Psoas muscle (tissue), 8 donors: Measurements from ENCODE around the gene ZP4. TPM values are rescaled to one million over a fixed set of nuclear protein-coding genes. Genes with fewer than 3 reads are reported as not detected.

Experiments used
- ATAC-seq, 4 donors: fragments of 200-7000 bp; cut with Tn5 transposase; one replicate each; pipeline ENCODE4 v1.9.1; 2020; ENCODE audit warnings: moderate library complexity in 3 of 4, mild to moderate bottlenecking in 2 of 4
- DNase-seq, 2 donors: peaks; one replicate each; pipeline ENCODE4 v3.0.0-alpha.2; 2020
- H3K27ac ChIP-seq: fragments of 200-600 bp; one replicate; pipeline ENCODE4 v1.8.0; 2022
- H3K27me3 ChIP-seq, 3 donors: fragments of 200-600 bp in 1 of 3; one replicate each; pipeline versions ENCODE4 v1.6.1 to v1.8.0; 2013 to 2022; ENCODE audit warnings: low read length in 2 of 3, mild to moderate bottlenecking in 2 of 3, moderate library complexity in 1 of 3; ENCODE audit not compliant: insufficient read depth in 3 of 3
- H3K36me3 ChIP-seq, 2 donors: fragments of 200-600 bp in 1 of 2; one replicate each; pipeline versions ENCODE4 v1.6.1 to v1.8.0; 2013 to 2022; ENCODE audit warnings: low read depth in 1 of 2, mild to moderate bottlenecking in 1 of 2, moderate library complexity in 1 of 2; ENCODE audit not compliant: insufficient read depth in 1 of 2
- H3K4me1 ChIP-seq: fragments of 200-600 bp; one replicate; pipeline ENCODE4 v1.8.0; 2022
- H3K4me3 ChIP-seq: fragments of 200-600 bp; one replicate; pipeline ENCODE4 v1.8.0; 2022; ENCODE audit warnings: mild to moderate bottlenecking
- H3K9me3 ChIP-seq: fragments of 200-600 bp; one replicate; pipeline ENCODE4 v1.8.0; 2022
- WGBS, 3 donors: extraction: QIAGEN DNeasy Blood & Tissue Kit; methylation state at CpG; one replicate each; pipeline versions ENCODE4 v1.1.6 to v1.1.7; 2013; 5-methylcytosine and 5-hydroxymethylcytosine counted together
- intact Hi-C, 2 donors: fragments of 100-400 bp; cut with DNase I; formaldehyde crosslinking; loops; one replicate each; pipeline versions ENCODE4 v1.11.0 to v1.14.2; 2022
- polyA plus RNA-seq, 3 donors: library from polyadenylated mRNA; stranded (reverse); fragments of 200-250 nt; gene quantifications; one replicate each; pipeline ENCODE4 v1.2.3, GENCODE V29; 2013
- total RNA-seq, 4 donors: library from RNA; stranded (reverse); fragmentation: NEBNext Ultra II Directional in 2 of 4; extraction: Animal tissue kit (Norgen Biotek cat#: 25700) in 2 of 4; gene quantifications; one replicate each; pipeline versions ENCODE4 v1.2.1 to v1.2.4, GENCODE V29; 2021 to 2023
- TF ChIP-seq, protein P1 (sequence below): fragments of 200-600 bp; IDR thresholded peaks from one replicate; pipeline ENCODE4 v1.8.0; 2022; ENCODE audit warnings: antibody characterized with exemption
- donor health status: healthy with polysubstance abuse.
- donor health status: DM: no; HTN: no; CAD: no; lungs with moderate emphysema.
- donor health status: Bipolar disorder and iron deficiency.
- donor health status: healthy.
- donor health status: DM: yes; HTN: yes; CAD: no.
- donor health status: DM: no; HTN: no; CAD: no.
- donor health status: DM: no; HTN: no; CAD: no.
- donor health status: DM: yes; HTN: yes; CAD: no.

ZP4 gene
- total and polyA plus RNA-seq, 7 donors = not detected

GRCh38 chr1:237890416-237890815, 306 bp downstream of the ZP4 start:
- TF ChIP-seq, protein P1, sequence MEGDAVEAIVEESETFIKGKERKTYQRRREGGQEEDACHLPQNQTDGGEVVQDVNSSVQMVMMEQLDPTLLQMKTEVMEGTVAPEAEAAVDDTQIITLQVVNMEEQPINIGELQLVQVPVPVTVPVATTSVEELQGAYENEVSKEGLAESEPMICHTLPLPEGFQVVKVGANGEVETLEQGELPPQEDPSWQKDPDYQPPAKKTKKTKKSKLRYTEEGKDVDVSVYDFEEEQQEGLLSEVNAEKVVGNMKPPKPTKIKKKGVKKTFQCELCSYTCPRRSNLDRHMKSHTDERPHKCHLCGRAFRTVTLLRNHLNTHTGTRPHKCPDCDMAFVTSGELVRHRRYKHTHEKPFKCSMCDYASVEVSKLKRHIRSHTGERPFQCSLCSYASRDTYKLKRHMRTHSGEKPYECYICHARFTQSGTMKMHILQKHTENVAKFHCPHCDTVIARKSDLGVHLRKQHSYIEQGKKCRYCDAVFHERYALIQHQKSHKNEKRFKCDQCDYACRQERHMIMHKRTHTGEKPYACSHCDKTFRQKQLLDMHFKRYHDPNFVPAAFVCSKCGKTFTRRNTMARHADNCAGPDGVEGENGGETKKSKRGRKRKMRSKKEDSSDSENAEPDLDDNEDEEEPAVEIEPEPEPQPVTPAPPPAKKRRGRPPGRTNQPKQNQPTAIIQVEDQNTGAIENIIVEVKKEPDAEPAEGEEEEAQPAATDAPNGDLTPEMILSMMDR = no peak
- no peak overlapping the region for H3K4me3 ChIP-seq
- H3K4me1 ChIP-seq = no peaks in the 10 kb centered on the region
- no peaks in the 10 kb centered on the region for H3K27me3 ChIP-seq
- intact Hi-C loops = no loop called here
- H3K27ac ChIP-seq = no peak overlapping the region
- H3K9me3 ChIP-seq = no peaks in the 10 kb centered on the region
- 69 to 76% (median 72%) methylated on average over 7 of the region's 7 CpGs for WGBS, 3 donors
- H3K36me3 ChIP-seq = no peaks in the 10 kb centered on the region
- ATAC-seq (no peak), DNase-seq (no peak)

- no peaks in the 10 kb centered on the region for H3K36me3 ChIP-seq
- H3K4me3 ChIP-seq = no peak overlapping the region
- WGBS, 3 donors = 82 to 84% (median 82%) methylated on average over 4 of the region's 4 CpGs
- intact Hi-C loops = no loop called here
- DNase-seq (no peak), ATAC-seq (no peak)
- no peak overlapping the region for H3K27ac ChIP-seq
- H3K27me3 ChIP-seq = no peaks in the 10 kb centered on the region
- no peaks in the 10 kb centered on the region for H3K4me1 ChIP-seq
- TF ChIP-seq, protein P1 = no peak
- H3K9me3 ChIP-seq = no peaks in the 10 kb centered on the region
These were observed 2.6 kb downstream of the ZP4 start for GRCh38 chr1:237888143-237888542.

DNA sequence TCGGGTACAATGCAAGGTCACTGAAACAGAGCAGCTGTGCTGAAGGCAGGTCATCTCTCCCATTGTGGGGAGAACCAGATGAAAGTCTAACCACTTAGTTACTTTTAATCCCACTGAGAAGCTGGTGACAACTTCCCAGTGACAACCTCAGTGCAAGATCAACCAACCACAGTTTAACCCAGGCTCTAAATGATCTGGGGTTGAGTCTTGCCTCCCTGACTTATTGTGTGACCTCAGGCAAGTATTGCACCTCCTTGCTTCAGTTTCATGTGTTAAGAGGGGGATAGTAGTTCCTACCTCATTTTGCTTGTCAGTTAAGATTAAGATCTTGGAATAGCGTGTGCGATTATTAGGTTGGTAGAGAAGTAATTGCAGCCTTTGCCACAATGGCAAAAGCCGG, 3.2 kb downstream of the ZP4 start:
- ATAC-seq (no peak), DNase-seq (no peak)
- H3K4me1 ChIP-seq = no peaks in the 10 kb centered on the region
- intact Hi-C loops = no loop called here
- H3K36me3 ChIP-seq = no peaks in the 10 kb centered on the region
- 90 to 93% (median 90%) methylated on average over 4 of the region's 4 CpGs for WGBS, 3 donors
- H3K27ac ChIP-seq = no peak overlapping the region
- no peaks in the 10 kb centered on the region for H3K9me3 ChIP-seq
- TF ChIP-seq, protein P1 = no peak
- H3K27me3 ChIP-seq = no peaks in the 10 kb centered on the region
- H3K4me3 ChIP-seq = no peak overlapping the region

GRCh38 chr1:237884237-237884636, 6.5 kb downstream of the ZP4 start:
- H3K4me3 ChIP-seq = no peak overlapping the region
- 73 to 90% (median 75%) methylated on average over 2 of the region's 2 CpGs for WGBS, 3 donors
- no peaks in the 10 kb centered on the region for H3K4me1 ChIP-seq
- ATAC-seq = no peak
- intact Hi-C loops = no loop called here
- H3K9me3 ChIP-seq = no peaks in the 10 kb centered on the region
- no peak overlapping the region for H3K27ac ChIP-seq
- no peaks in the 10 kb centered on the region for H3K27me3 ChIP-seq
- no peaks in the 10 kb centered on the region for H3K36me3 ChIP-seq
- no peak for DNase-seq
- TF ChIP-seq, protein P1 = no peak

DNA sequence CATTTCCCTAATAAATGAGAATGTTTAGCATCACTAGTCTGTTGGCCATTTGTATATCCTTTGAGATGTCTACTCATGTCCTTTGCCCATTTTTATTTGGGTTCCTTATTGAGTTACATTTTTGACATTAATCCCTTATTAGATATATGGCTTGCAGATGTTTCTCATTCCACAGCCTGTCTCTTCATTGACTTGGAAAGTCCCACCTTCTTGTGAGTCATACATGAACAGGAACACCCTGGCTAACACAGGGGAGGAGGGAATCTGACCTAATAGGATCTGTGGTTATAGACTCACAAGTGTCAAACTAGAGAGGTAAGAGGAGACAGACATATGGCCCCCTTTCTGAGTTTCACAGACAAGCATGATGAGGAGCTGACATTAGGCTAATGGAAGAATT, 11.5 kb downstream of the ZP4 start:
- no peaks in the 10 kb centered on the region for H3K4me1 ChIP-seq
- intact Hi-C loops = no loop called here
- ATAC-seq (no peak), DNase-seq (no peak)
- TF ChIP-seq, protein P1 = no peak
- H3K27ac ChIP-seq = no peak overlapping the region
- no peaks in the 10 kb centered on the region for H3K36me3 ChIP-seq
- no peak overlapping the region for H3K4me3 ChIP-seq
- H3K27me3 ChIP-seq = no peaks in the 10 kb centered on the region
- H3K9me3 ChIP-seq = no peaks in the 10 kb centered on the region
